ENCODE data around the gene ZSWIM6.

DNA sequence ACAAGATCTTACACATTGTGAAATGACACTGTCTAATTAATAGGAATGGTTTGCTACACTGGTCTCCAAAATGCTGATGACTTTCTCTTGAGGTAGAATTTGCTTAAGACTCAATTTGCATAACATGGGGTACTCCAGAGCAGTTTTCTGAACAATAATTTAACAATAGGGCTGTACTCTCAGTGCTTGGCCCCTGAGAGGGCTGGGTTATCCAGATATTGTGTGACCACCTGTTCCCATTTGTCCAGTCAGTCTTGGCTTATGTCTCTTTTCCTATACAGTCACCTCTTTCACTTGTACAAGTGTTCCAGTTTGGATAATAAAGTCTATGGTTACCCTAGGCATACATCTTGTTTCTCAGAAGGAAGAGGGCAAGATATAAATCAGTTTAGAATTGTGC is 17.9 kb downstream of the ZSWIM6 start:
- TF ChIP-seq, protein P1, sequence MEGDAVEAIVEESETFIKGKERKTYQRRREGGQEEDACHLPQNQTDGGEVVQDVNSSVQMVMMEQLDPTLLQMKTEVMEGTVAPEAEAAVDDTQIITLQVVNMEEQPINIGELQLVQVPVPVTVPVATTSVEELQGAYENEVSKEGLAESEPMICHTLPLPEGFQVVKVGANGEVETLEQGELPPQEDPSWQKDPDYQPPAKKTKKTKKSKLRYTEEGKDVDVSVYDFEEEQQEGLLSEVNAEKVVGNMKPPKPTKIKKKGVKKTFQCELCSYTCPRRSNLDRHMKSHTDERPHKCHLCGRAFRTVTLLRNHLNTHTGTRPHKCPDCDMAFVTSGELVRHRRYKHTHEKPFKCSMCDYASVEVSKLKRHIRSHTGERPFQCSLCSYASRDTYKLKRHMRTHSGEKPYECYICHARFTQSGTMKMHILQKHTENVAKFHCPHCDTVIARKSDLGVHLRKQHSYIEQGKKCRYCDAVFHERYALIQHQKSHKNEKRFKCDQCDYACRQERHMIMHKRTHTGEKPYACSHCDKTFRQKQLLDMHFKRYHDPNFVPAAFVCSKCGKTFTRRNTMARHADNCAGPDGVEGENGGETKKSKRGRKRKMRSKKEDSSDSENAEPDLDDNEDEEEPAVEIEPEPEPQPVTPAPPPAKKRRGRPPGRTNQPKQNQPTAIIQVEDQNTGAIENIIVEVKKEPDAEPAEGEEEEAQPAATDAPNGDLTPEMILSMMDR (conservative IDR thresholded peaks at IDR 0.05 in 1 of 2, IDR thresholded peaks at IDR 0.05 in 1 of 2; ENCODE audit: extremely low read depth in 1 of 2, insufficient read depth in 1 of 2, low read depth in 1 of 2, low read length in 2 of 2): no peak
- TF ChIP-seq EZH2 (IDR thresholded peaks at IDR 0.05; ENCODE audit: borderline replicate concordance, low read length): no peak

All from mammary epithelial cell (primary cell).